ENCODE results near the gene ACSF3. TPM values are rescaled to one million over a fixed set of nuclear protein-coding genes. Genes with fewer than 3 reads are reported as not detected.
"Not testable (repeated sequence)": the region's sequence is repeated elsewhere in the genome, so short reads cannot be mapped to it uniquely, and the experiment has no call there.

The ACSF3 gene
- total and polyA plus RNA-seq, 3 experiments from 2014 or later, result 35.5 to 43.9 (median 43.6) TPM

DNA sequence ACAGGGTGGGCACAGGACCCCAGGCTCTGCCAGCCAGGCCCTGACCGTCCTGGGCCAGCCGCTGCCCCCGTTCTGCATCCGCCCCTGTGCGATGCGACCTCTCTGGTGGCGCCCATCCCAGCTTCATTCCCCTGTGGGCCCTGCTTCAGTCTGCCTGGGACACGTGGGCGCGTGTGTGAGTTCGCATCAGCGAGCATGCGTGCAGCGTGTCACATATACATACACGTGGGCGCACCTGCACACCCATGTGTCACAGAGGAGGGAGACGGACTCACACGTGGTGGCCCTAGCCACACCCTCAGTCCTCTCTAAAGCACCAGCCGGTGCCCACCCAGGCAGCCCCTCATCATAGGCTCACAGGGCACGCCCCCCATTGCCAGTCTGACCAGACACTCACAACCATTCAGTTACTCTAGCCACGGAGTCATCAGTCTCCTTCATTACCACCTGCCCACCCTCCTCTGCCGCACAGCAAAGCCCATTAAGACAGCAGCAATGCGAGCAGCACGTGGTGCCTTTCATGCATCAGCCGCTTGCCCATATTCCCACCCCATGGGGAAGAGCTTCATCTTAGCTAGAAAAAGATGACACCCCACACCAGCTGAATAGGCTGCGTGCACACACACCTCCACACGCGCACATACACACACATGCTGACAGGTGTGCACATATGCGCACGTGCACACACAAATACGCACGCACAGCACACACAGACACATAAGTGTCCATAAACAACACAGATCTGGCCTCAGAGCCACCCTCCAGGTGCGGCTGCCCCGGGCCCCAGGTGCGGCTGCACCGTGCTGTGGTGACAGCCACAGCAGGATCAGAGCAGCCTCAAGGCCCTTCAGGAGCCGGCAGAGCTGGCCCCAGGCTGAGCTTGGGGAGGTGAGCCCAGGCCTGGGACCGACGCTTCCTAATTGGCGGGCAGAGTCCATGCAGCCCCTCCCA is 68.4 kb downstream of the ACSF3 start:
- ChIA-PET CTCF (interaction anchor here (1.8 to 2.2 kb wide), 2 partner anchors 65 to 425 kb away, joined by 3 to 7 read pairs; no protein-coding TSS in a partner anchor), POLR2A (interaction anchor here (1.0 kb wide), 1 partner anchor 9 kb away, joined by 3 read pairs; no protein-coding TSS in a partner anchor)
- no peak for DNase-seq
- H3K4me1 Mint-ChIP-seq, result no peaks in the 10 kb centered on the region
- H3K4me3 ChIP-seq (ENCODE audit: low read length), result no peak overlapping the region
- H3K27ac Mint-ChIP-seq, result peak overlapping the region in 1 of 8 donors; percentile 32
- no peaks in the 10 kb centered on the region for H3K36me3 ChIP-seq (ENCODE audit: insufficient read depth, low read length)
- no peaks in the 10 kb centered on the region for H3K27me3 Mint-ChIP-seq
- H3K27me3 ChIP-seq (ENCODE audit: insufficient read depth, low read length, poor library complexity, severe bottlenecking), result no peaks in the 10 kb centered on the region
- no peaks in the 10 kb centered on the region for H3K9me3 Mint-ChIP-seq
- H3K4me1 ChIP-seq (ENCODE audit: insufficient read depth, low read length), result peaks cover 2% of the 10 kb centered on the region
- H3K4me3 Mint-ChIP-seq, result peak overlapping the region in 1 of 7 donors; percentile 23
- no peaks in the 10 kb centered on the region for H3K36me3 Mint-ChIP-seq
- H3K27ac ChIP-seq (ENCODE audit: low read depth, low read length), result no peak overlapping the region
- no peaks in the 10 kb centered on the region for H3K9me3 ChIP-seq (ENCODE audit: low read length)

DNA sequence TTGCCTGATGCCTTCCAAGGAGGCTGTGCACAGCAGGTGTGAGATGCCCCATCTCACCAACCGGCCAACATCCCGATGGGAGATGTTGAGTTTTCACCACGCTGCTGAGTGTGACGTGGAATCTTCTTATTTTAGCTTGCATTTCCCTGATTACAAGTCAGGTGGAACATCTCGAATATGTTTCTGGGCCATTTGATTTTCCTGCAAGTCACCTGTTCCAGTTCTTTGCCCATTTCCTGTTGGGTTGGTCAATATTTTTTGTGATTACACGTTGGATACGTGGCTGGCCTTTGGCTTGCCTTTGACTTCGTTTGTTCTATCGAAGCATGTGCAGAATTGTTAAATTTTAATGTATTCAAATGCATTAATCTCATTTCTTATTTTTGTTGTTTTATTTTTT is 69.6 kb downstream of the ACSF3 start:
- H3K4me1 ChIP-seq (ENCODE audit: insufficient read depth, low read length), result peaks cover 10% of the 10 kb centered on the region
- Mint-ChIP-seq H3K9me3 (no peaks in the 10 kb centered on the region), H3K4me3 (no peak overlapping the region), H3K36me3 (no peaks in the 10 kb centered on the region), H3K27me3 (peaks cover 0 to 4% of the 10 kb centered on the region in 2 donors), H3K27ac (peak overlapping the region in 1 of 8 donors; percentile 36), H3K4me1 (peaks cover 0 to 5% (median 0%) of the 10 kb centered on the region in 3 donors)
- no peaks in the 10 kb centered on the region for H3K27me3 ChIP-seq (ENCODE audit: insufficient read depth, low read length, poor library complexity, severe bottlenecking)
- ChIA-PET POLR2A (no interaction called here), CTCF (interaction anchor here (1.8 to 2.2 kb wide), 2 partner anchors 67 to 426 kb away, joined by 3 to 7 read pairs; no protein-coding TSS in a partner anchor)
- H3K36me3 ChIP-seq (ENCODE audit: insufficient read depth, low read length), result no peaks in the 10 kb centered on the region
- no peaks in the 10 kb centered on the region for H3K9me3 ChIP-seq (ENCODE audit: low read length)
- no peak overlapping the region for H3K27ac ChIP-seq (ENCODE audit: low read depth, low read length)
- no peak for DNase-seq
- H3K4me3 ChIP-seq (ENCODE audit: low read length), result no peak overlapping the region

DNA sequence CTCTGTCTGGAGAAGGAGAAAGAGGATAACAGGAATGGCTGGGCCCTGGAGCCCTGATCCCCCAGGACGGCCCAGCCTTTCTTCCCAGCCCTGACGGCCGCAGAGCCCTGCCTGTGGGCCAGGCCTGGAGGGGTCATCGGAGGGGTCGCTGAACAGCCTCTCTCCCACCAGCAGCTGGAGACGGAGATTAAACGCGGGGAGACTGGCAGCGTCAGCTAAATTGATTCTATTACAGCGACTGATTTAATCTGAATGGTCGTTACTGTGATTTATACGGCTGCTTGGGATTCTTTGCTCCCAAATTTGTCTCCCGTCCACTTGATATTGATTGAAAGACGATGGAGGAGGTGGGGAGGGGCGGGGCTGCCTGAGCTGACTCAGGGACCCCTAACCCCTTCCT is 70.8 kb downstream of the ACSF3 start:
- no peaks in the 10 kb centered on the region for H3K9me3 Mint-ChIP-seq
- ChIA-PET POLR2A (no interaction called here), CTCF (interaction anchor here (0.9 kb wide), 1 partner anchor 427 kb away, joined by 3 read pairs; no protein-coding TSS in a partner anchor)
- peaks cover 0 to 4% of the 10 kb centered on the region in 2 donors for H3K27me3 Mint-ChIP-seq
- Histone ChIP-seq H3K27ac (ENCODE audit: low read depth, low read length) (no peak overlapping the region), H3K4me3 (ENCODE audit: low read length) (no peak overlapping the region), H3K9me3 (ENCODE audit: low read length) (no peaks in the 10 kb centered on the region), H3K36me3 (ENCODE audit: insufficient read depth, low read length) (no peaks in the 10 kb centered on the region), H3K27me3 (ENCODE audit: insufficient read depth, low read length, poor library complexity, severe bottlenecking) (no peaks in the 10 kb centered on the region), H3K4me1 (ENCODE audit: insufficient read depth, low read length) (peaks cover 10% of the 10 kb centered on the region)
- no peak overlapping the region for H3K27ac Mint-ChIP-seq
- DNase-seq, result no peak
- H3K4me3 Mint-ChIP-seq, result no peak overlapping the region
- peaks cover 0 to 5% (median 0%) of the 10 kb centered on the region in 3 donors for H3K4me1 Mint-ChIP-seq
- no peaks in the 10 kb centered on the region for H3K36me3 Mint-ChIP-seq

DNA sequence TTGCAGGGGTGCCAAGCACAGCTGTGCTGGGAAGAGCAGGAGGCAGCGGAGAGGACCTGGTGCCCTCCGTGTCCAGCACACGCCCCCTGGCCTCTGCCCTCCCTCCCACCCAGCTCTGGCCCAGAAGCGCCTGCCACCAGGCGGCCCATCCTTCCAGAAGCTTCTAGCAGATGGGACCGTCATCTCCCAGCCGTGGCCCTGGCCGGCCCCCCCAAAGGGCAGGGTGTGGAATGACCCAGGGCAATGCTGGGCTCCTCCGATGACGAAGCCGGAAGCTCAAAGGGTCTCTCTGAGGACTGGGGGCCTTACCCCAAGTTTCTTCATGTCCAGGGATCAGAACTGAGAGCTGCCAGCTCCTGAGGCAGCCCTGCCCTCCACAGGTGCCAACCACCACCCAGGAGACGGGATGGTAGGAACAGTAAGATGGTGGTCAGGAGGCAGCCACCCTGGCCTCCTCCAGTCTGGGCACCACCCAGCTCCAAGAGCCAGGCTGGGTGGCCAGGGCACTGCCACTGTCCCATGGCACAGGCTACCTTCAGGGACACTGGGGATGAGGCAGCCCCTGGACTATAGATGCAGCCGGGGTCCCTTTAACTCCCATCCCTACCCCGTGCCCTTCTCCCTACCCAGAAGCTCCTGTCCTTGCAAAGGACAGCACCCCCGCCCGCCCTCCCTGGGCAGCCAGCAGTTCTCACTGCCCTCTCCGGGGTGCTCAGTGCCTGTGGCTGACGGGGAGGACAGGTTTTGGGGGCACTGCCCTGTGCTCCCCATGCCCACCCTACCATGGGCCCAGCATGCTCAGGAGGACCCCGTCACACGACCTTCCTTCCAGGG is 71.4 kb downstream of the ACSF3 start:
- Mint-ChIP-seq H3K27me3 (peaks cover 0 to 4% of the 10 kb centered on the region in 2 donors), H3K4me1 (peaks cover 0 to 5% (median 0%) of the 10 kb centered on the region in 3 donors), H3K4me3 (no peak overlapping the region), H3K9me3 (no peaks in the 10 kb centered on the region), H3K27ac (no peak overlapping the region), H3K36me3 (no peaks in the 10 kb centered on the region)
- ChIA-PET POLR2A (no interaction called here), CTCF (interaction anchor here (0.9 kb wide), 1 partner anchor 427 kb away, joined by 3 read pairs; no protein-coding TSS in a partner anchor)
- DNase-seq, result no peak
- H3K9me3 ChIP-seq (ENCODE audit: low read length), result no peaks in the 10 kb centered on the region
- no peak overlapping the region for H3K4me3 ChIP-seq (ENCODE audit: low read length)
- no peaks in the 10 kb centered on the region for H3K27me3 ChIP-seq (ENCODE audit: insufficient read depth, low read length, poor library complexity, severe bottlenecking)
- peaks cover 15% of the 10 kb centered on the region for H3K4me1 ChIP-seq (ENCODE audit: insufficient read depth, low read length)
- H3K36me3 ChIP-seq (ENCODE audit: insufficient read depth, low read length), result no peaks in the 10 kb centered on the region
- H3K27ac ChIP-seq (ENCODE audit: low read depth, low read length), result no peak overlapping the region

DNA sequence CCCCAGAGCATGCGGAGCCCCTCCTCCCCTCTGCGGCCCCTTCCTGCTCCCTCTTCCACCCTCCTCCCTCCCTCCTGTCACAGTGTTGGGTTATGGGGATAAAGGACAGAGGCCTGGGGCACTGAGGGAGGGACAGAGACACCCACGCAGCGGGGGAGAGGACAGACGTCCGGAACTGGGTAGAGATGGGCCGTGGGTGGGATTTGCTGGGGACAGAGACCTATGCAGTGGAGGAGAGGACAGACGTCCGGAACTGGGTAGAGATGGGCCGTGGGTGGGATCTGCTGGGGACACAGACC is 72.0 kb downstream of the ACSF3 start:
- POLR2A ChIA-PET; H3K27me3 ChIP-seq (ENCODE audit: insufficient read depth, low read length, poor library complexity, severe bottlenecking); H3K36me3 ChIP-seq (ENCODE audit: insufficient read depth, low read length); H3K9me3 Mint-ChIP-seq; H3K4me3 ChIP-seq (ENCODE audit: low read length); H3K27ac Mint-ChIP-seq; CTCF ChIA-PET; H3K27me3 Mint-ChIP-seq; H3K9me3 ChIP-seq (ENCODE audit: low read length); DNase-seq; H3K4me3 Mint-ChIP-seq; H3K27ac ChIP-seq (ENCODE audit: low read depth, low read length); H3K36me3 Mint-ChIP-seq: not testable (repeated sequence)
- peaks cover 20% of the 10 kb centered on the region for H3K4me1 ChIP-seq (ENCODE audit: insufficient read depth, low read length)
- peaks cover 2 to 11% (median 4%) of the 10 kb centered on the region in 3 donors for H3K4me1 Mint-ChIP-seq

DNA sequence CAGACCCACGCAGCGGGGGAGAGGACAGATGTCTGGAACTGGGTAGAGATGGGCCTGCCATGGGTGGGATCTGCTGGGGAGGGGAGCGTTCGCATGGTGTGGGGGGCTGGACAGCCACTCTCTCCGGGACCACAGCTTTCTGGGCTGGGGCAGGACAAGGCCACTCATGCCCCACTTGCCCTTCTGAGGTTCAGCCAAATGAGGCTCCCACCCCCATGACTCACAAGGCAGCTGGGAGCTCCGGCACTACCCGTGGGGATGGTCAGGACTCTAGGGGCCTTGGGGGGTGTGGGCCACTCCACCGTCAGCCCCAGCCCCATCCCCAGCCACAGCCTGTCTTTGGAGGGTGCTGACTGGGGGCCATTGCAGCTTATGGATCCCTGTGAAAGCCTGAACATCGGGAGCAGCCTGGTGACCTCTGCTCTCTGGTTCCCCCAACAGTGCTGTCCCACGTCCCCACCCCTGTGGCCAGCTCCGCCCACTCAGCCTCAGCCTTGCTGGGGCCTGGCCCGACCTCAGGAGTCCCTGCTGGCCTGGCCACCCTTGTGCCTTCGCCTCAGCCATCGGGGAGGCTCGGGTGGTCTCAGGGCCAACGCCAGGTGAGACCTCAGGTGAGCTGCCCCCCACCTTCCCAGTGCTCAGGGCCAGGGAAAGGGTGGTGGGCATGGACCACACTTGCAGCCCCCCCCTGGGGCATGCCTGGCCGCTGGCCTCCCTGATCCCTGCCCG is 73.2 kb downstream of the ACSF3 start:
- H3K27ac ChIP-seq (ENCODE audit: low read depth, low read length), result no peak overlapping the region
- ChIA-PET POLR2A (no interaction called here), CTCF (interaction anchor here (1.0 to 2.4 kb wide), 5 partner anchors 11 to 430 kb away, joined by 3 to 10 read pairs (median 4); partner anchors contain the start of gene ACSF3)
- H3K4me3 Mint-ChIP-seq, result no peak overlapping the region
- peaks cover 0 to 4% of the 10 kb centered on the region in 2 donors for H3K27me3 Mint-ChIP-seq
- H3K9me3 ChIP-seq (ENCODE audit: low read length), result no peaks in the 10 kb centered on the region
- no peak for DNase-seq
- H3K9me3 Mint-ChIP-seq, result no peaks in the 10 kb centered on the region
- H3K4me1 Mint-ChIP-seq, result peaks cover 6 to 15% (median 8%) of the 10 kb centered on the region in 3 donors
- no peaks in the 10 kb centered on the region for H3K27me3 ChIP-seq (ENCODE audit: insufficient read depth, low read length, poor library complexity, severe bottlenecking)
- H3K4me3 ChIP-seq (ENCODE audit: low read length), result no peak overlapping the region
- H3K36me3 Mint-ChIP-seq, result no peaks in the 10 kb centered on the region
- no peak overlapping the region for H3K27ac Mint-ChIP-seq
- no peaks in the 10 kb centered on the region for H3K36me3 ChIP-seq (ENCODE audit: insufficient read depth, low read length)
- peaks cover 25% of the 10 kb centered on the region for H3K4me1 ChIP-seq (ENCODE audit: insufficient read depth, low read length)

DNA sequence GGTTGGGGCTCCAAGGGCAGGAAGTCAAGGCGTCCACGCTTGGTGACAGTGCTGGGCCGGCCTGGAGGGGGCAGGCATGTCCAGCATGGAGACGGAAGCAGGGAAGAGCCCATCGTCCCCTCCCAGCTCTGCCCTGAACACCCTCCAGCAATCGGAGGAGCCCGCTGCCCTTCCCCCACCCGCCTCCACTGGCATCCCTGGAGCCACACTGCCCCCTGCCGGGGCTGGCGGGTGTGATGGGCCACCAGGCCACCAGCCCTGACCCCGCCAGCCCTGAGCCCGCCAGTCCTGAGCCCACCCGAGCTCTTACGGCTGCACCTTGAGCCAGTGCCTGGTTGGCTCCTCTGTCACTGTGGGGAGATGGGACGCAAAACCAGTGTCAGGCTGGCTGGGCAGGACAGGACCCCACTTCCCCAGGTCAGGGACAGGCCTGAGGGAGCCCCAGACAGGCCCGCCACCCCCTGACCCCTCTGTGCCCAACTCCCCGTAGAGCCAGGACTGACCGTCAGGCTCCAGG is 73.8 kb downstream of the ACSF3 start:
- H3K27ac Mint-ChIP-seq, result no peak overlapping the region
- POLR2A ChIA-PET, result no interaction called here
- no peaks in the 10 kb centered on the region for H3K9me3 Mint-ChIP-seq
- peaks cover 0 to 4% of the 10 kb centered on the region in 2 donors for H3K27me3 Mint-ChIP-seq
- H3K27me3 ChIP-seq (ENCODE audit: insufficient read depth, low read length, poor library complexity, severe bottlenecking), result no peaks in the 10 kb centered on the region
- CTCF ChIA-PET, result interaction anchor here (1.0 to 2.4 kb wide), 5 partner anchors 11 to 430 kb away, joined by 3 to 10 read pairs (median 4); partner anchors contain the start of gene ACSF3
- DNase-seq, result peak; percentile 71 to 84 (median 74)
- no peaks in the 10 kb centered on the region for H3K9me3 ChIP-seq (ENCODE audit: low read length)
- H3K4me1 ChIP-seq (ENCODE audit: insufficient read depth, low read length), result peaks cover 25% of the 10 kb centered on the region
- no peaks in the 10 kb centered on the region for H3K36me3 ChIP-seq (ENCODE audit: insufficient read depth, low read length)
- no peaks in the 10 kb centered on the region for H3K36me3 Mint-ChIP-seq
- no peak overlapping the region for H3K4me3 Mint-ChIP-seq
- peaks cover 6 to 16% (median 8%) of the 10 kb centered on the region in 3 donors for H3K4me1 Mint-ChIP-seq
- H3K27ac ChIP-seq (ENCODE audit: low read depth, low read length), result no peak overlapping the region
- no peak overlapping the region for H3K4me3 ChIP-seq (ENCODE audit: low read length)
